Mucosa of descending colon (tissue), 3 donors: ENCODE data around the gene NT5C1A. TPM values are rescaled to one million over a fixed set of nuclear protein-coding genes. Genes with fewer than 3 reads are reported as not detected.

Source experiments
- ATAC-seq: fragments of 200-7000 bp; cut with Tn5 transposase; one replicate; pipeline ENCODE4 v1.9.1; 2020; ENCODE audit warnings: mild to moderate bottlenecking, moderate library complexity
- DNase-seq, 3 donors: peaks; one replicate each; pipeline ENCODE4 v3.0.0-alpha.2; 2020
- H3K36me3 ChIP-seq: fragments of 200-600 bp; one replicate; pipeline ENCODE4 v1.8.0; 2021; ENCODE audit warnings: low read depth, mild to moderate bottlenecking
- H3K4me1 ChIP-seq: fragments of 200-600 bp; one replicate; pipeline ENCODE4 v1.8.0; 2021; ENCODE audit warnings: low read depth, mild to moderate bottlenecking
- H3K4me3 ChIP-seq: fragments of 200-600 bp; one replicate; pipeline ENCODE4 v1.8.0; 2021; ENCODE audit warnings: mild to moderate bottlenecking
- H3K9me3 ChIP-seq: fragments of 200-600 bp; one replicate; pipeline ENCODE4 v1.8.0; 2021; ENCODE audit warnings: mild to moderate bottlenecking
- intact Hi-C, 2 donors: fragments of 100-400 bp; cut with DNase I in 1 of 2; cut with micrococcal nuclease in 1 of 2; formaldehyde crosslinking; loops; one replicate each; pipeline versions ENCODE4 v1.11.0 to v1.11.1; 2022; cut with DNase I, micrococcal nuclease
- total RNA-seq, 3 donors: library from RNA; stranded (reverse); fragmentation: NEBNext Ultra II Directional in 2 of 3; extraction: Animal tissue kit (Norgen Biotek cat#: 25700) in 2 of 3; gene quantifications; one replicate each; pipeline versions ENCODE4 v1.2.1 to v1.2.4, GENCODE V29; 2021 to 2023
- TF ChIP-seq, protein P1 (sequence below): fragments of 200-600 bp; IDR thresholded peaks from one replicate; pipeline ENCODE4 v1.8.0; 2022; ENCODE audit warnings: antibody characterized with exemption, mild to moderate bottlenecking
- donor health status: DM: no; HTN: no; CAD: no; lungs with moderate emphysema.
- donor health status: DM: no; HTN: no; CAD: no.
- donor health status: DM: no; HTN: yes; CAD: no.

Gene NT5C1A
- total RNA-seq, 3 donors from 2014 or later, result 0.27 TPM; not detected in 2

DNA sequence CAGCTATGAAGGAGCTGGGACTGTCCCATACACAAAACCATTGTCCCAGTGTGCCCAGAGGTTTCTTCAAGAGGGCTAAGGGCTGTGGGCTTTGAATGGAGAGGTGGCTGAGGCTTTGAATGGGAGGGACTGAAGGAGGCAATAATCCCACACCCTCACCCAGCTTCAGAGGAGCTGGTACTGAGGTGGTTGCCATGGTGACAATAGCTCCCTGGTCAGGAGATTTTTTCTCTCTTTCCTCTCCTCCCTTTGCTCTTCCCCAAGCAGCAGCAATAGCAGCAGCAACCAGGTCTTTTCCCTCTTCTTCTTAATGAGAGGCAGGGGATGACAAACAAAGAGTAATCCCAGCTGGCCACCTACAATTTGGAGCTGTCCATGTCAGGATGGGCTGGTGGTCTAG, 17.7 kb upstream of the NT5C1A start:
- Histone ChIP-seq H3K9me3 (no peaks in the 10 kb centered on the region), H3K4me3 (no peak overlapping the region), H3K4me1 (peaks cover 18% of the 10 kb centered on the region), H3K36me3 (no peaks in the 10 kb centered on the region)
- TF ChIP-seq, protein P1, sequence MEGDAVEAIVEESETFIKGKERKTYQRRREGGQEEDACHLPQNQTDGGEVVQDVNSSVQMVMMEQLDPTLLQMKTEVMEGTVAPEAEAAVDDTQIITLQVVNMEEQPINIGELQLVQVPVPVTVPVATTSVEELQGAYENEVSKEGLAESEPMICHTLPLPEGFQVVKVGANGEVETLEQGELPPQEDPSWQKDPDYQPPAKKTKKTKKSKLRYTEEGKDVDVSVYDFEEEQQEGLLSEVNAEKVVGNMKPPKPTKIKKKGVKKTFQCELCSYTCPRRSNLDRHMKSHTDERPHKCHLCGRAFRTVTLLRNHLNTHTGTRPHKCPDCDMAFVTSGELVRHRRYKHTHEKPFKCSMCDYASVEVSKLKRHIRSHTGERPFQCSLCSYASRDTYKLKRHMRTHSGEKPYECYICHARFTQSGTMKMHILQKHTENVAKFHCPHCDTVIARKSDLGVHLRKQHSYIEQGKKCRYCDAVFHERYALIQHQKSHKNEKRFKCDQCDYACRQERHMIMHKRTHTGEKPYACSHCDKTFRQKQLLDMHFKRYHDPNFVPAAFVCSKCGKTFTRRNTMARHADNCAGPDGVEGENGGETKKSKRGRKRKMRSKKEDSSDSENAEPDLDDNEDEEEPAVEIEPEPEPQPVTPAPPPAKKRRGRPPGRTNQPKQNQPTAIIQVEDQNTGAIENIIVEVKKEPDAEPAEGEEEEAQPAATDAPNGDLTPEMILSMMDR, result no peak
- DNase-seq (no peak), ATAC-seq (no peak)
- intact Hi-C loops, result no loop called here

DNA sequence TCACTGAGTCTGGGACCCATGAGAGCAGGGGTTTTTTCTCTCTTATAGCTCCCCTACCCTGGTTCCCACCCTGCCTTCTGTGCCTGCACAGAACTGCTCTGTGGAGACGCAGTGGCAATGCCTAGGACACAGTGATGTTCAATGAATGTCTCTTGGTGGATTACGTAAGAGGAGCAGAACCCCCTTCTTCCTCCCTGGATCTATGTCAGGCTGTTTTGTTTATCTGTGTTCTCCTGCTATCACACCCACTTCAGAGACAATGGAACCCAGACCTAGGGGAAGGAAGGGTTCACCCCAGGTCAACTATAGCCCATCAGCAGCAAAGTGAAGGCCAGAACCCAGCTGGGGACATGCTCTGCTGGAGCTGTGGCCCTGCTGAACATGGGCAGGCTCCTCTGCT, 17.3 kb upstream of the NT5C1A start:
- Histone ChIP-seq H3K36me3 (no peaks in the 10 kb centered on the region), H3K4me3 (no peak overlapping the region), H3K4me1 (peaks cover 18% of the 10 kb centered on the region), H3K9me3 (no peaks in the 10 kb centered on the region)
- TF ChIP-seq, protein P1, result no peak
- no peak for DNase-seq
- intact Hi-C loops, result no loop called here
- ATAC-seq, result no peak

DNA sequence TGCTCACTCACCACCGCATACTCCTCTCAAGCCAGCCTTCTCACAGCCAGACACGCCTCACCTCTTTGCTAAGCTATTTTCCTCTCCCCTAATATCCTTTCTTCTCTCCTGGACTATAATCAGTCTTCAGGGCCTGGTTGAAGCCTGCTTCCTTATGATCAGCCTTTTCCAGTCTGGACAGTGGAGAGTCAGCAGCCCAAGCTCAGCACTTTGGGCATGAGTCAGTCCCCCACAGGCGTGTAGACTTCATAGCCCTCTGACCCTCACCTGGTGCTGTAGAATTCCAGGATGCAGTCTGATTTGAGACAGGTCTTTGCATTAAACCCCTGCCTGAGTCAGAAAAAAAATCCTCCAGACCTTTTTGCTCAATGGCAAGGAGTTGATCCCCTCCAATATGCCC, 16.8 kb upstream of the NT5C1A start:
- Histone ChIP-seq H3K9me3 (no peaks in the 10 kb centered on the region), H3K4me1 (peaks cover 18% of the 10 kb centered on the region), H3K4me3 (no peak overlapping the region), H3K36me3 (no peaks in the 10 kb centered on the region)
- TF ChIP-seq, protein P1, result no peak
- DNase-seq (no peak), ATAC-seq (no peak)
- intact Hi-C loops, result no loop called here

DNA sequence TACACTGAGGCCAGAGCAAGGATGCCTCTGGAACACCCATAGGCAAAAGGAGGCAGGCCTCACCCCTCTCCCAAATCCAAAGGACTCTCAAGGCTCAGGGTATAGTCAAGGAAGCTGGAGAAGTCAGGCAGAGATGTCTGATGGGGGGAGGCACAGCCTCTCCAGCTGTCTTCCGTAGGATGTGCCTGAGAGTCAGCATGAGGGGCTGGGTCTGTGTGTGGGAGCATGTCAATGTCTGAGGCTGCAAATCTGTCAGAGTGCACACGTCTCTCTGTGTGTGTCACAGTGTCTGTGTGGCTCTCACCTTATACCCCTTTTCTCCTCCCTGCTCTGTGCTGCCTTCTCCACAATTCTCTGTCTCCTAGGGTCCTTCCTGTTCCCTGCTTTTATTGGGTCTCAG, 15.3 kb upstream of the NT5C1A start:
- H3K9me3 ChIP-seq, result no peaks in the 10 kb centered on the region
- peaks cover 14% of the 10 kb centered on the region for H3K4me1 ChIP-seq
- intact Hi-C loops, result no loop called here
- ATAC-seq (no peak), DNase-seq (no peak)
- TF ChIP-seq, protein P1, result no peak
- no peaks in the 10 kb centered on the region for H3K36me3 ChIP-seq
- no peak overlapping the region for H3K4me3 ChIP-seq

DNA sequence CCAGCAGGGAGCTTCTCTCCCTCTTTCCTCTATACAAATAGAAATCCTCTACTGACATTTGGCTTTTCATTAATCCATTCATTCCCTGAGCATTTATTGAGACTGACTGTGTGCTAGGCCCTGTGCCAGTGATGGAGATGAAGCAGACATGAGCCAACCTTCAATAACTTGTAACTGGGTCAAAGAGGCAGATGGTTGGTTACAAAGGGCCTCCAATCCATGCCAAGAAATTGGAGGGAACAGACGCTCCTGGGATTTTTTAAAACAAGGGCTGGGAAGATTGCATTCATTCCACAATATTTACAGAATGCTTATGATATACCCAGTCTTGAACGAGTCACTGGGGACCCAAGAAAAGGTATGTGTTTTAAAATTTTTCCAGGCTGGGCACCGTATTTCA, 13.2 kb upstream of the NT5C1A start:
- H3K36me3 ChIP-seq, result no peaks in the 10 kb centered on the region
- DNase-seq (no peak), ATAC-seq (no peak)
- H3K4me3 ChIP-seq, result no peak overlapping the region
- H3K9me3 ChIP-seq, result no peaks in the 10 kb centered on the region
- H3K4me1 ChIP-seq, result no peaks in the 10 kb centered on the region
- intact Hi-C loops, result no loop called here
- TF ChIP-seq, protein P1, result no peak

DNA sequence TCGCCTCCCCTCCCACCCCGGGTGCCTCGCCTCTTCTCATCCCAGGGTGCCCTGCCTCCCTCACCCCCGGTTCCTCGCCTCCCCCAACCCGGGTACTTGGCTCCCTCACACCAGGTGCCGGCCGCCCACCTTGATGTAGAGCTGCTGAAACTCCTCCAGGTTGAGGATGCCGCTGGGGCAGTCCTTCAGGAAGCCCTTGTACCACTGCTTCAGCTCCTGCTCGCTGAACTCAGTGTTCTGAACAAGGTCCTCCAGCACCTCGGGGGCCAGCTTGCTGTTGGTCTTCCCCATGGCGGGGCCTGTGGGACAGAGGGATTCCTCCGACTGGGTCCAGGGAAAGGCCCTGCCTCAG, 12.4 kb upstream of the NT5C1A start:
- no peak for DNase-seq
- TF ChIP-seq, protein P1, result no peak
- intact Hi-C loops, result no loop called here
- H3K9me3 ChIP-seq, result no peaks in the 10 kb centered on the region
- H3K36me3 ChIP-seq, result no peaks in the 10 kb centered on the region
- no peak for ATAC-seq
- H3K4me1 ChIP-seq, result no peaks in the 10 kb centered on the region
- H3K4me3 ChIP-seq, result no peak overlapping the region
